PC-3 (cell line): ENCODE data around the gene TP63. TPM values are rescaled to one million over a fixed set of nuclear protein-coding genes. Genes with fewer than 3 reads are reported as not detected.
"Not testable (repeated sequence)": the region's sequence is repeated elsewhere in the genome, so short reads cannot be mapped to it uniquely, and the experiment has no call there.

Experiments
- ATAC-seq: fragments of 200-7000 bp; cut with Tn5 transposase; 2 replicates; pipeline ENCODE4 v1.9.1; 2020; ENCODE audit warnings: mild to moderate bottlenecking, moderate library complexity
- BruUV-seq: library from RNA; stranded (reverse); fragments of 400-500 nt; replicated peaks from 2 replicates; lab custom pipeline; 2021; lab: Mats Ljungman, UMichigan
- CTCF ChIA-PET: fragments of 300-600 bp; sonication (Branson Sonifier 250); formaldehyde crosslinking; loops from one replicate; lab custom pipeline; 2022; ENCODE audit warnings: antibody characterized with exemption; lab: Charles Lee
- POLR2A ChIA-PET: fragments of 300-600 bp; sonication (Branson Sonifier 250); formaldehyde crosslinking; loops from one replicate; lab custom pipeline; 2022; ENCODE audit warnings: antibody characterized with exemption; ENCODE audit not compliant: unreplicated experiment; lab: Charles Lee
- DNase-seq: peaks from one replicate; pipeline ENCODE4 v3.0.0-alpha.2; 2015
- H2AFZ ChIP-seq: fragments of 300-600 bp; sonication (generic); 2 replicates; pipeline ENCODE4 v1.6.0; 2016; ENCODE audit warnings: antibody characterized with exemption, low read length
- H3F3A ChIP-seq: fragments of 300-600 bp; sonication (generic); one replicate; pipeline ENCODE4 v1.6.0; 2017; ENCODE audit warnings: antibody characterized with exemption, low read length, control low read depth, mild to moderate bottlenecking; ENCODE audit not compliant: unreplicated experiment
- H3K27ac ChIP-seq: fragments of 300-600 bp; sonication (generic); 2 replicates; pipeline ENCODE4 v1.5.1; 2016; ENCODE audit warnings: mild to moderate bottlenecking, low read length
- H3K27me3 ChIP-seq: fragments of 300-600 bp; sonication (generic); 2 replicates; pipeline ENCODE4 v1.6.1; 2016; ENCODE audit warnings: low read length, mixed read lengths
- H3K36me3 ChIP-seq: fragments of 300-600 bp; sonication (generic); 2 replicates; pipeline ENCODE4 v1.6.1; 2016; ENCODE audit warnings: low read depth, mixed run types, low read length, mixed read lengths
- H3K4me1 ChIP-seq: fragments of 300-600 bp; sonication (generic); 2 replicates; pipeline ENCODE4 v1.5.1; 2016; ENCODE audit warnings: low read length; ENCODE audit not compliant: insufficient read depth
- H3K4me2 ChIP-seq: fragments of 300-600 bp; sonication (generic); 2 replicates; pipeline ENCODE4 v1.6.0; 2016; ENCODE audit warnings: low read length
- H3K4me3 ChIP-seq: fragments of 300-600 bp; sonication (generic); 2 replicates; pipeline ENCODE4 v1.5.1; 2016; ENCODE audit warnings: mild to moderate bottlenecking, low read length, mixed read lengths
- H3K79me2 ChIP-seq: fragments of 300-600 bp; sonication (generic); 2 replicates; pipeline ENCODE4 v1.6.1; 2017; ENCODE audit warnings: low read length, mixed read lengths
- H3K9ac ChIP-seq: fragments of 300-600 bp; sonication (generic); 2 replicates; pipeline ENCODE4 v1.6.0; 2016; ENCODE audit warnings: mild to moderate bottlenecking, low read length
- H3K9me2 ChIP-seq: fragments of 300-600 bp; sonication (generic); replicated peaks from 2 replicates; pipeline ENCODE4 v1.6.1; 2016; ENCODE audit warnings: mixed run types, low read length, mixed read lengths
- H3K9me3 ChIP-seq: fragments of 300-600 bp; sonication (generic); 2 replicates; pipeline ENCODE4 v1.6.1; 2016; ENCODE audit warnings: low read length, mixed read lengths
- H4K20me1 ChIP-seq: fragments of 300-600 bp; sonication (generic); 2 replicates; pipeline ENCODE4 v1.6.1; 2016; ENCODE audit warnings: low read length, mixed read lengths
- CTCF ChIP-seq: fragments of 300-600 bp; sonication (generic); conservative IDR thresholded peaks from 2 replicates; pipeline ENCODE4 v1.5.1; 2017; ENCODE audit warnings: antibody characterized with exemption, low read depth, mild to moderate bottlenecking, low read length
- EZH2 ChIP-seq: fragments of 300-600 bp; sonication (generic); IDR thresholded peaks from one replicate; pipeline ENCODE4 v1.6.1; 2017; ENCODE audit warnings: antibody characterized with exemption, mild to moderate bottlenecking, low read length; ENCODE audit not compliant: unreplicated experiment
- EZH2phosphoT487 ChIP-seq: fragments of 300-600 bp; sonication (generic); IDR thresholded peaks from 2 replicates; pipeline ENCODE4 v1.6.1; 2018; ENCODE audit warnings: mild to moderate bottlenecking, antibody characterized with exemption, low read length, borderline replicate concordance
- intact Hi-C: fragments of 100-400 bp; cut with micrococcal nuclease; formaldehyde crosslinking; loops from 2 replicates; pipeline ENCODE4 v1.9.0; 2023
- total RNA-seq: library from RNA; depleted of rRNA; stranded (reverse); fragments of >200 nt; gene quantifications from 2 replicates; pipeline ENCODE4 v1.2.3, GENCODE V29; 2014

TP63 gene
- total RNA-seq, 1 experiment from 2014 or later: 0.29 TPM

GRCh38 chr3:189655617-189656016 lies 24.4 kb downstream of the TP63 start:
- intact Hi-C loops: loop anchor here (2.0 kb wide), 1 partner anchor 15 kb away; no protein-coding TSS in a partner anchor
- Histone ChIP-seq H3K4me2 (no peak overlapping the region), H2AFZ (no peak overlapping the region), H3K36me3 (no peaks in the 10 kb centered on the region), H3K9me2 (no peaks in the 10 kb centered on the region), H3K27ac (no peak overlapping the region), H3K4me3 (no peak overlapping the region), H3K79me2 (no peaks in the 10 kb centered on the region), H3K9me3 (0 out of 2 replicates have a peak, but pooled peaks cover 6% of the 10 kb centered on the region), H3K4me1 (no peaks in the 10 kb centered on the region), H3K27me3 (no peaks in the 10 kb centered on the region), H3K9ac (no peak overlapping the region), H4K20me1 (no peaks in the 10 kb centered on the region), H3F3A (no peaks in the 10 kb centered on the region)
- BruUV-seq: no TSS peak
- CTCF ChIA-PET: interaction anchor here (0.6 kb wide), 1 partner anchor 1077 kb away, joined by 3 read pairs; no protein-coding TSS in a partner anchor
- ATAC-seq: no peak
- no peak for DNase-seq
- no peak for TF ChIP-seq EZH2
- no peak for TF ChIP-seq EZH2phosphoT487
- no peak for TF ChIP-seq CTCF
- POLR2A ChIA-PET: no interaction called here

GRCh38 chr3:189659571-189659970 lies 28.4 kb downstream of the TP63 start:
- no peak for TF ChIP-seq CTCF
- no peak for TF ChIP-seq EZH2
- TF ChIP-seq EZH2phosphoT487: no peak
- H3F3A ChIP-seq: no peaks in the 10 kb centered on the region
- BruUV-seq: no TSS peak
- ATAC-seq: no peak
- ChIA-PET POLR2A (no interaction called here), CTCF (no interaction called here)
- H3K36me3 ChIP-seq: no peaks in the 10 kb centered on the region
- no peak for DNase-seq
- H3K4me2 ChIP-seq: no peak overlapping the region
- no peaks in the 10 kb centered on the region for H3K9me2 ChIP-seq
- no peak overlapping the region for H3K4me3 ChIP-seq
- intact Hi-C loops: no loop called here
- H2AFZ ChIP-seq: no peak overlapping the region
- peaks cover 9% of the 10 kb centered on the region for H3K4me1 ChIP-seq
- no peaks in the 10 kb centered on the region for H3K79me2 ChIP-seq
- H3K27ac ChIP-seq: no peak overlapping the region
- H3K9ac ChIP-seq: no peak overlapping the region
- no peaks in the 10 kb centered on the region for H3K27me3 ChIP-seq
- H4K20me1 ChIP-seq: no peaks in the 10 kb centered on the region
- 0 out of 2 replicates have a peak, but pooled peaks cover 6% of the 10 kb centered on the region for H3K9me3 ChIP-seq

- CTCF ChIA-PET: interaction anchor here (0.5 to 0.6 kb wide), 2 partner anchors 67 to 296 kb away, joined by 3 read pairs; no protein-coding TSS in a partner anchor
- intact Hi-C loops: loop anchor here (10.0 kb wide), 2 partner anchors 270 to 340 kb away; no protein-coding TSS in a partner anchor
These were observed 33.1 kb downstream of the TP63 start for GRCh38 chr3:189664311-189664710.

GRCh38 chr3:189672346-189672745 lies 41.2 kb downstream of the TP63 start:
- H2AFZ ChIP-seq, H3K27ac ChIP-seq, H3K4me3 ChIP-seq, H3K36me3 ChIP-seq, H3K4me2 ChIP-seq, CTCF ChIA-PET, H3K9ac ChIP-seq, POLR2A ChIA-PET, H3F3A ChIP-seq, ATAC-seq, H3K79me2 ChIP-seq, H3K9me3 ChIP-seq, H4K20me1 ChIP-seq, H3K9me2 ChIP-seq, H3K4me1 ChIP-seq, BruUV-seq, H3K27me3 ChIP-seq, DNase-seq, intact Hi-C loops: not testable (repeated sequence)

More at GRCh38 chr3:189664311-189664710, 33.1 kb downstream of the TP63 start:
- peak; percentile 91 for DNase-seq
- Histone ChIP-seq H3K4me1 (peaks cover 16% of the 10 kb centered on the region), H3K79me2 (no peaks in the 10 kb centered on the region), H3K36me3 (no peaks in the 10 kb centered on the region), H3F3A (no peaks in the 10 kb centered on the region), H3K4me2 (peak overlapping the region; percentile 28; the same call in 1 of the 2 replicates), H3K9me3 (no peaks in the 10 kb centered on the region), H3K27ac (peak overlapping the region; percentile 7; the same call in 1 of the 2 replicates), H3K9ac (no peak overlapping the region), H3K27me3 (no peaks in the 10 kb centered on the region), H2AFZ (no peak overlapping the region), H4K20me1 (no peaks in the 10 kb centered on the region), H3K4me3 (no peak overlapping the region), H3K9me2 (no peaks in the 10 kb centered on the region)
- POLR2A ChIA-PET: interaction anchor here (0.6 kb wide), 1 partner anchor 122 kb away, joined by 4 read pairs; no protein-coding TSS in a partner anchor
- BruUV-seq: no TSS peak
- TF ChIP-seq EZH2phosphoT487 (no peak), EZH2 (no peak), CTCF (no peak)
- ATAC-seq: peak; percentile 99
